IMR-90 (cell line): ENCODE results near the gene CEBPE. TPM values are rescaled to one million over a fixed set of nuclear protein-coding genes. Genes with fewer than 3 reads are reported as not detected.

Experiments
- ATAC-seq: fragments of 200-7000 bp; cut with Tn5 transposase; 2 replicates; pipeline ENCODE4 v1.9.1; 2020; ENCODE audit warnings: low read depth, mild to moderate bottlenecking, moderate library complexity
- BruUV-seq: library from RNA; stranded (reverse); fragments of 400-500 nt; replicated peaks from 2 replicates; lab custom pipeline; 2021; lab: Mats Ljungman, UMichigan
- CTCF ChIA-PET: fragments of 300-600 bp; formaldehyde crosslinking; extraction: SDS; loops from one replicate; lab custom pipeline; 2021; ENCODE audit warnings: antibody characterized with exemption; lab: Yijun Ruan, JAX
- POLR2A ChIA-PET: fragments of 300-600 bp; sonication (Branson Sonifier 250); formaldehyde crosslinking; loops from one replicate; lab custom pipeline; 2022; ENCODE audit warnings: antibody characterized with exemption; ENCODE audit not compliant: unreplicated experiment; lab: Charles Lee
- DNase-seq: peaks from one replicate; pipeline ENCODE4 v3.0.0; 2013
- H2AFZ ChIP-seq: replicated peaks from 2 replicates; pipeline ENCODE3; 2013; ENCODE audit warnings: low read length, mild to moderate bottlenecking; ENCODE audit not compliant: poor library complexity
- H2AK5ac ChIP-seq: 2 replicates; pipeline ENCODE4 v1.6.1; 2013; ENCODE audit warnings: low read depth, low read length, inconsistent platforms
- H2AK9ac ChIP-seq: replicated peaks from 2 replicates; pipeline ENCODE3; 2013; ENCODE audit warnings: mild to moderate bottlenecking, low read depth, low read length, moderate library complexity; ENCODE audit not compliant: poor library complexity
- H2BK120ac ChIP-seq: 2 replicates; pipeline ENCODE4 v1.6.1; 2013; ENCODE audit warnings: low read depth, low read length, inconsistent platforms
- H2BK15ac ChIP-seq: 3 replicates; pipeline ENCODE4 v1.6.1; 2013; ENCODE audit warnings: low read depth, low read length, inconsistent platforms
- H2BK20ac ChIP-seq: 2 replicates; pipeline ENCODE4 v1.6.1; 2013; ENCODE audit warnings: low read depth, mild to moderate bottlenecking, inconsistent platforms, low read length, moderate library complexity
- H2BK5ac ChIP-seq: 2 replicates; pipeline ENCODE4 v1.6.1; 2013; ENCODE audit warnings: mild to moderate bottlenecking, low read depth, low read length, inconsistent platforms; ENCODE audit not compliant: poor library complexity, severe bottlenecking
- H3K14ac ChIP-seq: replicated peaks from 2 replicates; pipeline ENCODE4 v1.6.1; 2013; ENCODE audit warnings: low read depth, low read length, inconsistent platforms
- H3K18ac ChIP-seq: 2 replicates; pipeline ENCODE4 v1.6.1; 2013; ENCODE audit warnings: low read depth, low read length, control low read depth
- H3K23ac ChIP-seq: 2 replicates; pipeline ENCODE4 v1.6.1; 2013; ENCODE audit warnings: low read depth, low read length, inconsistent platforms
- H3K27ac ChIP-seq: 2 replicates; pipeline ENCODE4 v1.5.1; 2013; ENCODE audit warnings: mild to moderate bottlenecking, control low read depth, low read length; ENCODE audit not compliant: insufficient read depth
- H3K27me3 ChIP-seq: 2 replicates; pipeline ENCODE4 v1.6.1; 2013; ENCODE audit warnings: low read length; ENCODE audit not compliant: control insufficient read depth, insufficient read depth
- H3K36me3 ChIP-seq: 2 replicates; pipeline ENCODE4 v1.6.1; 2013; ENCODE audit warnings: low read length, mixed read lengths; ENCODE audit not compliant: control insufficient read depth, insufficient read depth
- H3K4ac ChIP-seq: 2 replicates; pipeline ENCODE4 v1.6.1; 2013; ENCODE audit warnings: low read depth, low read length, inconsistent platforms
- H3K4me1 ChIP-seq: 2 replicates; pipeline ENCODE4 v1.6.1; 2013; ENCODE audit warnings: low read length, mixed read lengths; ENCODE audit not compliant: control insufficient read depth, insufficient read depth
- H3K4me2 ChIP-seq: 2 replicates; pipeline ENCODE4 v1.6.1; 2013; ENCODE audit warnings: low read depth, mild to moderate bottlenecking, control low read depth, low read length, moderate library complexity
- H3K4me3 ChIP-seq: 2 replicates; pipeline ENCODE4 v1.5.1; 2013; ENCODE audit warnings: low read depth, mild to moderate bottlenecking, control low read depth, low read length, moderate library complexity; ENCODE audit not compliant: insufficient read depth
- H3K56ac ChIP-seq: 2 replicates; pipeline ENCODE4 v1.6.1; 2013; ENCODE audit warnings: low read length, inconsistent platforms; ENCODE audit not compliant: insufficient read depth; ENCODE audit errors: extremely low read depth
- H3K79me1 ChIP-seq, 2 experiments: 2 replicates each; pipeline ENCODE4 v1.6.1; 2013; ENCODE audit warnings: low read length in 2 of 2, inconsistent platforms in 1 of 2, low read depth in 1 of 2
- H3K9ac ChIP-seq: 2 replicates; pipeline ENCODE4 v1.6.1; 2013; ENCODE audit warnings: low read depth, low read length, control low read depth
- H3K9me1 ChIP-seq: 2 replicates; pipeline ENCODE4 v1.6.1; 2013; ENCODE audit warnings: low read length, inconsistent platforms; ENCODE audit not compliant: insufficient read depth
- H3K9me3 ChIP-seq: 2 replicates; pipeline ENCODE4 v1.6.1; 2013; ENCODE audit warnings: low read length; ENCODE audit not compliant: control insufficient read depth, insufficient read depth
- H4K20me1 ChIP-seq: 2 replicates; pipeline ENCODE4 v1.6.1; 2013; ENCODE audit warnings: low read length, inconsistent platforms; ENCODE audit not compliant: insufficient read depth
- H4K5ac ChIP-seq: 2 replicates; pipeline ENCODE4 v1.6.1; 2013; ENCODE audit warnings: mild to moderate bottlenecking, low read depth, low read length, control low read depth
- H4K8ac ChIP-seq, 2 experiments: 2 replicates each; pipeline ENCODE4 v1.6.1; 2013; ENCODE audit warnings: low read depth in 2 of 2, low read length in 2 of 2, control low read depth in 1 of 2, inconsistent platforms in 1 of 2
- H4K91ac ChIP-seq: 2 replicates; pipeline ENCODE4 v1.6.1; 2013; ENCODE audit warnings: low read depth, low read length, inconsistent platforms; ENCODE audit not compliant: insufficient read depth
- CEBPB ChIP-seq: IDR thresholded peaks from 2 replicates; pipeline ENCODE4 v1.6.1; 2012; ENCODE audit warnings: low read depth, low read length, improper control_type of control experiment
- CHD1 ChIP-seq: IDR thresholded peaks from 2 replicates; pipeline ENCODE4 v1.6.1; 2012; ENCODE audit warnings: low read depth, low read length, improper control_type of control experiment
- MAFK ChIP-seq: IDR thresholded peaks from 2 replicates; pipeline ENCODE4 v1.6.1; 2012; ENCODE audit warnings: low read depth, low read length, improper control_type of control experiment
- MXI1 ChIP-seq: IDR thresholded peaks from 2 replicates; pipeline ENCODE4 v1.6.1; 2012; ENCODE audit warnings: low read depth, mild to moderate bottlenecking, low read length, moderate library complexity, borderline replicate concordance
- NFE2L2 ChIP-seq: fragments of 150-350 bp; IDR thresholded peaks from 2 replicates; pipeline ENCODE4 v1.6.1; 2016; ENCODE audit warnings: low read depth, mild to moderate bottlenecking, low read length
- RCOR1 ChIP-seq: IDR thresholded peaks from 2 replicates; pipeline ENCODE4 v1.6.1; 2012; ENCODE audit warnings: mild to moderate bottlenecking, low read length, improper control_type of control experiment; ENCODE audit not compliant: insufficient replicate concordance
- RFX5 ChIP-seq: IDR thresholded peaks from 2 replicates; pipeline ENCODE4 v1.8.0; 2012; ENCODE audit warnings: low read depth, mild to moderate bottlenecking, low read length, moderate library complexity
- WGBS, 2 experiments: methylation state at CpG; one replicate each; pipeline versions ENCODE4 v1.1.5 to v1.1.7; 2013; ENCODE audit warnings: missing lambda C conversion rate in 2 of 2; ENCODE audit not compliant: insufficient read length in 1 of 2; ENCODE audit errors: extremely low coverage in 2 of 2; 5-methylcytosine and 5-hydroxymethylcytosine counted together
- dilution Hi-C: fragments of 300-500 bp; cut with HindIII; formaldehyde crosslinking; loops from one replicate; pipeline ENCODE4 v1.14.3; 2018; ENCODE audit warnings: low sequenced_read_pairs; ENCODE audit not compliant: unreplicated experiment
- in situ Hi-C: fragments of 300-500 bp; cut with MboI; formaldehyde crosslinking; loops from 3 replicates; pipeline ENCODE4 v1.14.3; 2019; ENCODE audit warnings: low sequenced_read_pairs, inconsistent platforms, mixed read lengths
- intact Hi-C: fragments of 100-400 bp; cut with micrococcal nuclease; formaldehyde crosslinking; loops from 2 replicates; pipeline ENCODE4 v1.10.0; 2022
- polyA plus RNA-seq, 3 experiments: library from polyadenylated mRNA; depleted of rRNA; stranded (reverse); fragments of >200 nt; gene quantifications; 2 replicates each; pipeline ENCODE4 v1.2.3, GENCODE V29; 2012; ENCODE audit warnings: low replicate concordance in 1 of 3
- total RNA-seq: library from RNA; depleted of rRNA; stranded (reverse); fragments of >200 nt; gene quantifications from 2 replicates; pipeline ENCODE4 v1.2.3, GENCODE V29; 2012
- TF ChIP-seq, protein P1 (sequence below): conservative IDR thresholded peaks from 2 replicates; pipeline ENCODE4 v1.5.1; 2012; ENCODE audit warnings: mild to moderate bottlenecking, low read depth, low read length, improper control_type of control experiment
- TF ChIP-seq, protein P2 (sequence below): fragments of 150-350 bp; IDR thresholded peaks from 2 replicates; pipeline ENCODE4 v1.6.1; 2017; ENCODE audit warnings: mild to moderate bottlenecking, antibody characterized with exemption, low read length, low read depth

CEBPE gene
- total and polyA plus RNA-seq, 2 of the 4 experiments (the other 2 are of a cell fraction), result 0.05 TPM; not detected in 1

DNA sequence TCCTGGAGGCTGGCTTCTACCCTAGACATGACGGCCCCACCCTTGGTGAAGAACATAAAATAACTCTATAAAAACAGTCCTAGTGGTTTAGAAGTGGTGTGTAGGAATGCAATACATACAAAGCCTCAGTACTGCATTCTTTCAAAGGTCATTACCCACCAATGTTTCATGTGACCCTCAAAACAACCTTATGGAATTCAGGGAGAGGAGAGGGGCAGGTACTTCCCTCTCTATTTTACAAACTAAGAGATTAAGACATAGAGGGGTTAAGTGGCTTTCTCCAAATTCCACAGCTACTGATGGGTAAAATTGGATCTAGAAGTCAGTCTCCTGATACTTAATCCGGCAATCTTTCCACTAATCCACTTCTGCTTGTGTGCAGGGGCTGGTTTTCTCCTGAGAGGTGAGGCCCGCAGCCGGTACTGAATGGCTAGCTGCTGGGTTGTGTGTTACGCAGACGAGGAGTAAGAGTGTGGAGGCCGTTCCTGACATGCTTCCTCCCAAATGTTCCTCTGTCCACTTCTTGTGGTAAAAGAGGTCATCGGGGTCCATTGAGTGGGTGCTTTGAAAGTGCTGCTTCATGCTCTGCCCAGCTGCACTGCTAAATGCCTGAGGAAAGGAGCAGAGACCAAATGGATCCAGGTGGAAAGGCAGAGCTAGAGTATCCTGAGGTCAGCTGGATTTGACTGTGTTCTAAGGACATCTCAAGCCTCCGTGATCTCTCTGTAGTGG is 48.2 kb upstream of the CEBPE start:
- Histone ChIP-seq H4K20me1 (no peaks in the 10 kb centered on the region), H4K91ac (no peak overlapping the region), H2AK5ac (no peak overlapping the region), H2BK120ac (no peak overlapping the region), H3K9ac (no peak overlapping the region), H2AFZ (peak overlapping the region; percentile 3), H3K4me3 (no peak overlapping the region), H3K79me1 (no peaks in the 10 kb centered on the region), H3K4ac (no peak overlapping the region), H3K4me1 (no peaks in the 10 kb centered on the region), H3K23ac (no peak overlapping the region), H4K5ac (no peak overlapping the region), H2BK5ac (no peak overlapping the region), H3K14ac (no peak overlapping the region), H2BK20ac (no peak overlapping the region), H3K36me3 (no peaks in the 10 kb centered on the region), H3K18ac (no peak overlapping the region), H3K9me3 (no peaks in the 10 kb centered on the region), H3K27me3 (peaks cover 44% of the 10 kb centered on the region), H3K4me2 (no peak overlapping the region), H3K56ac (no peak overlapping the region), H2AK9ac (no peak overlapping the region), H3K27ac (no peak overlapping the region), H2BK15ac (no peak overlapping the region), H4K8ac (no peak overlapping the region), H3K9me1 (no peaks in the 10 kb centered on the region)
- TF ChIP-seq, protein P1, sequence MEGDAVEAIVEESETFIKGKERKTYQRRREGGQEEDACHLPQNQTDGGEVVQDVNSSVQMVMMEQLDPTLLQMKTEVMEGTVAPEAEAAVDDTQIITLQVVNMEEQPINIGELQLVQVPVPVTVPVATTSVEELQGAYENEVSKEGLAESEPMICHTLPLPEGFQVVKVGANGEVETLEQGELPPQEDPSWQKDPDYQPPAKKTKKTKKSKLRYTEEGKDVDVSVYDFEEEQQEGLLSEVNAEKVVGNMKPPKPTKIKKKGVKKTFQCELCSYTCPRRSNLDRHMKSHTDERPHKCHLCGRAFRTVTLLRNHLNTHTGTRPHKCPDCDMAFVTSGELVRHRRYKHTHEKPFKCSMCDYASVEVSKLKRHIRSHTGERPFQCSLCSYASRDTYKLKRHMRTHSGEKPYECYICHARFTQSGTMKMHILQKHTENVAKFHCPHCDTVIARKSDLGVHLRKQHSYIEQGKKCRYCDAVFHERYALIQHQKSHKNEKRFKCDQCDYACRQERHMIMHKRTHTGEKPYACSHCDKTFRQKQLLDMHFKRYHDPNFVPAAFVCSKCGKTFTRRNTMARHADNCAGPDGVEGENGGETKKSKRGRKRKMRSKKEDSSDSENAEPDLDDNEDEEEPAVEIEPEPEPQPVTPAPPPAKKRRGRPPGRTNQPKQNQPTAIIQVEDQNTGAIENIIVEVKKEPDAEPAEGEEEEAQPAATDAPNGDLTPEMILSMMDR, result no peak
- no peak for TF ChIP-seq NFE2L2
- TF ChIP-seq MXI1, result no peak
- TF ChIP-seq CHD1, result no peak
- no peak for TF ChIP-seq RCOR1
- no peak for TF ChIP-seq RFX5
- TF ChIP-seq MAFK, result no peak
- TF ChIP-seq, protein P2, sequence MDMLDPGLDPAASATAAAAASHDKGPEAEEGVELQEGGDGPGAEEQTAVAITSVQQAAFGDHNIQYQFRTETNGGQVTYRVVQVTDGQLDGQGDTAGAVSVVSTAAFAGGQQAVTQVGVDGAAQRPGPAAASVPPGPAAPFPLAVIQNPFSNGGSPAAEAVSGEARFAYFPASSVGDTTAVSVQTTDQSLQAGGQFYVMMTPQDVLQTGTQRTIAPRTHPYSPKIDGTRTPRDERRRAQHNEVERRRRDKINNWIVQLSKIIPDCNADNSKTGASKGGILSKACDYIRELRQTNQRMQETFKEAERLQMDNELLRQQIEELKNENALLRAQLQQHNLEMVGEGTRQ, result no peak
- no peak for TF ChIP-seq CEBPB
- intact Hi-C loops, result no loop called here
- in situ Hi-C loops, result no loop called here
- DNase-seq, result no peak
- WGBS, 2 experiments, result no CpG with 5 or more reads among the region's 9 CpGs
- no peak for ATAC-seq
- dilution Hi-C loops, result no loop called here
- ChIA-PET POLR2A (no interaction called here), CTCF (no interaction called here)
- no TSS peak for BruUV-seq
